IMR-90 (cell line): Measurements from ENCODE around the gene MDP1.

Experiments
- POLR2A ChIP-seq: IDR thresholded peaks from 2 replicates; pipeline ENCODE4 v1.6.1; 2012; ENCODE audit warnings: mild to moderate bottlenecking, low read depth, low read length
- RAD21 ChIP-seq: IDR thresholded peaks from 2 replicates; pipeline ENCODE4 v1.6.1; 2012; ENCODE audit warnings: low read length, improper control_type of control experiment
- TF ChIP-seq, protein P1 (sequence below): conservative IDR thresholded peaks from 2 replicates; pipeline ENCODE4 v1.5.1; 2012; ENCODE audit warnings: mild to moderate bottlenecking, low read depth, low read length, improper control_type of control experiment

DNA sequence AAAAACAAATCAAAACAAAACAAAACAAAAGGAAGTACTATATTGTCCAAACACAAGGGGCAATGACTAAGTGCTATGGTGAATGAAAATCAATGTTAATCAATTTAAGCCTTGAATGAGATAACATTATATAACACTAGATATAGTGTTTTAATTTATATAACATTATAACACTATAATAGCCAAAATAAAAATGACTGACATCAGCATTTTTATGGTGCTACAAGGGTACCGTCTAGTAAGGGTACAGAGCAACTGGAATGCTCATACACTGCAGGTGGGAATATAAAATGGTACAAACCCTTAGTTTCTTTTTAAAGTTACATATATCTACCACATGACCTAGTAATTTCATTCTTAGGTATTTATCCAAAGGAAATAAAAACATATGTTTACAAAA, 10.6 kb upstream of the MDP1 start:
- TF ChIP-seq POLR2A (no peak), RAD21 (no peak)
- TF ChIP-seq, protein P1, sequence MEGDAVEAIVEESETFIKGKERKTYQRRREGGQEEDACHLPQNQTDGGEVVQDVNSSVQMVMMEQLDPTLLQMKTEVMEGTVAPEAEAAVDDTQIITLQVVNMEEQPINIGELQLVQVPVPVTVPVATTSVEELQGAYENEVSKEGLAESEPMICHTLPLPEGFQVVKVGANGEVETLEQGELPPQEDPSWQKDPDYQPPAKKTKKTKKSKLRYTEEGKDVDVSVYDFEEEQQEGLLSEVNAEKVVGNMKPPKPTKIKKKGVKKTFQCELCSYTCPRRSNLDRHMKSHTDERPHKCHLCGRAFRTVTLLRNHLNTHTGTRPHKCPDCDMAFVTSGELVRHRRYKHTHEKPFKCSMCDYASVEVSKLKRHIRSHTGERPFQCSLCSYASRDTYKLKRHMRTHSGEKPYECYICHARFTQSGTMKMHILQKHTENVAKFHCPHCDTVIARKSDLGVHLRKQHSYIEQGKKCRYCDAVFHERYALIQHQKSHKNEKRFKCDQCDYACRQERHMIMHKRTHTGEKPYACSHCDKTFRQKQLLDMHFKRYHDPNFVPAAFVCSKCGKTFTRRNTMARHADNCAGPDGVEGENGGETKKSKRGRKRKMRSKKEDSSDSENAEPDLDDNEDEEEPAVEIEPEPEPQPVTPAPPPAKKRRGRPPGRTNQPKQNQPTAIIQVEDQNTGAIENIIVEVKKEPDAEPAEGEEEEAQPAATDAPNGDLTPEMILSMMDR: no peak
